HFFc6 (cell line): ENCODE data around the gene SSU72. TPM values are rescaled to one million over a fixed set of nuclear protein-coding genes. Genes with fewer than 3 reads are reported as not detected.
"Not testable (repeated sequence)": the region's sequence is repeated elsewhere in the genome, so short reads cannot be mapped to it uniquely, and the experiment has no call there.

ENCODE experiments used
- DNase-seq: peaks from one replicate; pipeline ENCODE4 v3.0.0-alpha.2; 2018
- H3K27ac Mint-ChIP-seq: 2 replicates; pipeline ENCODE4 v1.8.0; 2020; ENCODE audit warnings: mild to moderate bottlenecking, mixed read lengths
- H3K27me3 Mint-ChIP-seq: 2 replicates; pipeline ENCODE4 v1.8.0; 2021; ENCODE audit warnings: mild to moderate bottlenecking, moderate library complexity, mixed read lengths; ENCODE audit not compliant: insufficient read depth
- H3K36me3 Mint-ChIP-seq: 2 replicates; pipeline ENCODE4 v1.8.0; 2021; ENCODE audit warnings: low read depth, mixed read lengths
- H3K4me1 Mint-ChIP-seq: 2 replicates; pipeline ENCODE4 v1.8.0; 2020; ENCODE audit warnings: low read depth, mixed read lengths
- H3K4me3 Mint-ChIP-seq: 2 replicates; pipeline ENCODE4 v1.8.0; 2020; ENCODE audit warnings: mild to moderate bottlenecking, moderate library complexity, mixed read lengths
- H3K9me3 Mint-ChIP-seq: 2 replicates; pipeline ENCODE4 v1.8.0; 2020; ENCODE audit warnings: mild to moderate bottlenecking, mixed read lengths
- total RNA-seq, 6 experiments: library from RNA; stranded (reverse); fragmentation: NEBNext Ultra II Directional; extraction: Animal tissue kit (Norgen Biotek cat#: 25700); gene quantifications; 2 replicates in 1 of 6; 3 replicates in 5 of 6; pipeline ENCODE4 v1.2.3, GENCODE V29; 2021
- TF ChIP-seq, protein P1 (sequence below): fragments of 200-600 bp; sonication (generic); IDR thresholded peaks from 2 replicates; pipeline ENCODE4 v1.5.0; 2021; ENCODE audit warnings: antibody characterized with exemption, mild to moderate bottlenecking

SSU72 gene
- total RNA-seq, 6 experiments from 2014 or later: 132 to 156 (median 137) TPM

DNA sequence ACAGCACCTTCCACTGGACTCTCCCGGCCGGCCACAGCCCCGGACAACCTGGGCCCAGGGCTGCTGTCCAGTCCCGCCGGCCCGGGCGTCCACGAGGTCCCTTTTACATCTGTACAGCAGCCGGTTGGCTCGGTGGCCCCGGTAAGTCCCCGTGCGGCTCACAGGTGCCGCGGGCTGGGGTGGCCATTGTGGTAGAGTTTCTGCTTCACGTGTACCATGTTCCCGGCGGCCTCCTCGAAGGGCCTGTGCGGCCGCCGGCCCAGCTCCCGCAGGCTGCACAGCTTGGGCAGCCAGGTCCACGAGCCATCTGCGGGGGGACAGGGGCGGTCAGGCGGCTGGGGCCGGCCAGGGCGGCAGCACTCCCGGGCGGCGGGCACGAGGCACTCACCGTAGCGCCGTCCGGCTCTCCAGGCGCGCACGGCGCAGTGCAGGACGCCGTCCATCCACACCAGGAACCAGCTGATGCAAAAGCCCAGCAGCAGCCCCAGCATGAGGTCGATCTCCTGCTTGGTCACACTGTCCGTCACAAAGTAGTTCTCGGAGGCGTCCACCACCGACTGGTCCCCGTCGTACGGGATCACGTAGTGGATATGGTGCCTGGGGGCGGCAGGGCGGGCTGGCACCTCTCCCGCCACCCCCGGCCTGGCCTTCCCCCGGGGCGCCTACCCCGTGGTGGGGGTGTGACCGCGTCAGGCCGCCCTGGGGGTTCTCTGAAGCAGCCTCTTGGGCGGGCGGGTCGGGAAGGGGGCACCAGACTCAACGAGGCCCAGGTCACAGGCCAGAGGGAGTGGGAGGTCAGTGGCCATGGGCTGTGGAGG, 39.3 kb downstream of the SSU72 start:
- no peak overlapping the region for H3K27ac Mint-ChIP-seq
- DNase-seq: no peak

DNA sequence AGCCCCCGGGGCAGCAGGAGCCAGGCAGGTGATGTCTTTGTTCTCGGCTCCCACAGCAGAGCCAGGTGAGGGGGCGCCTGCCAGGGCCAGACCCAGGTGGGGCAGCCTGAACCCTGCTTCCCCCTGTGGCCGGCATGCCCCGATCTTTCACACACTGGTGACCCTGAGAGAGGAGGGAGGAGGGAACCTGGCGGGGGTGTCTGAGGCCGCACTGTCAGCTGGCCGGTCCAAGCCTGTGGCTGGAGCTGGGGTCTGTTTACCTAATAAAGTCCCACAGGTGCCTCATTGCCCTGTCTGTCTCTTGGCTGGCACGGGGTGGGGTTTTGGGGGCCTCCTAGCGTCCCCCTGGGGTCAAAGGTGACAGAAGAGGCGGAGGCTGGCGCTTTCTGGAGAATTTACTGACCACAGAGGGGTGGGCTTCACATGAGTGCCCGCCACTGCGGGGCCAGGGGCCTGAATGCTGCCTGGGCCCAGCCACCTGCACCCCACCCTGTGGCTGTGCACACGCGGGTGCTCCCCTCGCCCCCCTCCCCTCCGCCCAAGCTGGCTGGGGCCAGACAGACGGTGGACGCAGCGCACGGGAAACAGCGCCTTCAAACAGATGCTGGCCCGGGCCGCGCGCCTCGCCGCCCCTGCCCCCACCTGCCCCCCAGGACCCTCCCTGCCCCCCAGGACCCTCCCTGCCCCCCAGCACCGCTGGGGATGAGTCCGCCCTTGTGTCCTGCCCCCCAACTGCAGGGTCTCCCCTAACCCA, 40.1 kb downstream of the SSU72 start:
- Mint-ChIP-seq H3K27me3 (peaks cover 10% of the 10 kb centered on the region; the same call in 1 of the 2 replicates), H3K27ac (no peak overlapping the region), H3K4me1 (no peaks in the 10 kb centered on the region), H3K4me3 (no peak overlapping the region), H3K36me3 (peaks cover 24% of the 10 kb centered on the region), H3K9me3 (peaks cover 18% of the 10 kb centered on the region)
- no peak for DNase-seq
- TF ChIP-seq, protein P1, sequence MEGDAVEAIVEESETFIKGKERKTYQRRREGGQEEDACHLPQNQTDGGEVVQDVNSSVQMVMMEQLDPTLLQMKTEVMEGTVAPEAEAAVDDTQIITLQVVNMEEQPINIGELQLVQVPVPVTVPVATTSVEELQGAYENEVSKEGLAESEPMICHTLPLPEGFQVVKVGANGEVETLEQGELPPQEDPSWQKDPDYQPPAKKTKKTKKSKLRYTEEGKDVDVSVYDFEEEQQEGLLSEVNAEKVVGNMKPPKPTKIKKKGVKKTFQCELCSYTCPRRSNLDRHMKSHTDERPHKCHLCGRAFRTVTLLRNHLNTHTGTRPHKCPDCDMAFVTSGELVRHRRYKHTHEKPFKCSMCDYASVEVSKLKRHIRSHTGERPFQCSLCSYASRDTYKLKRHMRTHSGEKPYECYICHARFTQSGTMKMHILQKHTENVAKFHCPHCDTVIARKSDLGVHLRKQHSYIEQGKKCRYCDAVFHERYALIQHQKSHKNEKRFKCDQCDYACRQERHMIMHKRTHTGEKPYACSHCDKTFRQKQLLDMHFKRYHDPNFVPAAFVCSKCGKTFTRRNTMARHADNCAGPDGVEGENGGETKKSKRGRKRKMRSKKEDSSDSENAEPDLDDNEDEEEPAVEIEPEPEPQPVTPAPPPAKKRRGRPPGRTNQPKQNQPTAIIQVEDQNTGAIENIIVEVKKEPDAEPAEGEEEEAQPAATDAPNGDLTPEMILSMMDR: no peak

More for the DNA sequence above, 39.3 kb downstream of the SSU72 start:
- Mint-ChIP-seq H3K36me3 (peaks cover 17% of the 10 kb centered on the region), H3K27me3 (peaks cover 10% of the 10 kb centered on the region; the same call in 1 of the 2 replicates), H3K9me3 (peaks cover 11% of the 10 kb centered on the region), H3K4me1 (no peaks in the 10 kb centered on the region), H3K4me3 (no peak overlapping the region)
- TF ChIP-seq, protein P1: no peak

DNA sequence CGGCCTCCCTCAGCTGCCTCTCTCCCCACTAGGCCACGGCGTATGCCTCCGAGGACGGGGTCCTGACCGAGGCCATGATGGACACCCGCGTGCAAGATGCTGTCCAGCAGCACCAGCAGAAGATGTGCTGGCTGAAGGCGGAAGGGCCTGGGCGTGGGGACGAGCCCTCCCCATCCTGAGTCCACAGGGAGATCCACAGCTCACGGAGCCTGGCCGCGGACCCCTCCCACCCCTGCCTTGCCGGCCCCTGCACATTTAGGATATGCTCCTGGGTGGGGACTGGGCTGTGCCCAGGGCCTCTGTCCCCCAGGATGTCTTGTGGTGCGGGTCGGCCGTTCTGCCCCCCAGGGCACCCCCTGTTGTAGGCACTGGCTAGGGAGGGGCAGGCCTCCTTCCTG, 40.8 kb downstream of the SSU72 start:
- Mint-ChIP-seq H3K27me3 (peaks cover 10% of the 10 kb centered on the region; the same call in 1 of the 2 replicates), H3K36me3 (peaks cover 25% of the 10 kb centered on the region), H3K9me3 (peaks cover 18% of the 10 kb centered on the region)
- not testable (repeated sequence) for DNase-seq, H3K27ac Mint-ChIP-seq, H3K4me1 Mint-ChIP-seq, H3K4me3 Mint-ChIP-seq

DNA sequence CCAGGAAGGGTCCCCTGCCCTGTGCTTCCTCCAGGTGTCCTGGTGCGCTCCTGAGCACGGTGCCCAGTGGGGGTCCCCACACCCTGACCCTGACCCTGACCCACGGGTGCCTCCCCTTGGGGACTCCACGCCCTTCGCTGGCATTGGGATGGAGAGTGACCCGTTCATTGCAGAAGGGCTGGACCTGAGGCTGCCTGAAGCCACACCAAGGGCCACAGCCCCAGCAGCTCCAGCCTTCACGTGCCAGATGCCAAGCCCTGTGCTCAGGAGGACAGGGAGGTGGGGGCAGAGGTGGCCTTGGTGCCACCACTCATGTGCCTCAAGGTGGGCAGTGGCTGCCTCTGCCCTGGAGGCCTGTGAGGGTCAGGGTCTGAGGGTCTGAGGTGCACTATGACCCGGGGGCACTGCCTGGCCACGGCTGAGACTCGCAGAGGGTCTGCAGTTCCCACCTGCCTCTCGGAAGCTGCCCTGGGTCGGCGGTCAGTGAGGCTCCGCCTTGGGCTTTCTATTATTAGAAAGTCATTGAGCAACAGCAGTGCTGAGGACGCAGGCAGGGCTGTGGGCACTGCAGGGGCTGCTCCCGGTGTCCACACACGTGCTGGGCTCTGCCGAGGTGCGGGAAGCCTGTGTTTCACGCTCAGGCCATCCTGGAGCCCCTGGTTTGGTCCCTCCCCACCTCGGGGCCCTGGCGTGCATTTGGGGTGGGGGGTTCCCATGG, 41.3 kb downstream of the SSU72 start:
- H3K4me1 Mint-ChIP-seq, H3K27ac Mint-ChIP-seq, H3K4me3 Mint-ChIP-seq, DNase-seq, H3K27me3 Mint-ChIP-seq: not testable (repeated sequence)
- peaks cover 18% of the 10 kb centered on the region for H3K9me3 Mint-ChIP-seq
- peaks cover 22% of the 10 kb centered on the region for H3K36me3 Mint-ChIP-seq

DNA sequence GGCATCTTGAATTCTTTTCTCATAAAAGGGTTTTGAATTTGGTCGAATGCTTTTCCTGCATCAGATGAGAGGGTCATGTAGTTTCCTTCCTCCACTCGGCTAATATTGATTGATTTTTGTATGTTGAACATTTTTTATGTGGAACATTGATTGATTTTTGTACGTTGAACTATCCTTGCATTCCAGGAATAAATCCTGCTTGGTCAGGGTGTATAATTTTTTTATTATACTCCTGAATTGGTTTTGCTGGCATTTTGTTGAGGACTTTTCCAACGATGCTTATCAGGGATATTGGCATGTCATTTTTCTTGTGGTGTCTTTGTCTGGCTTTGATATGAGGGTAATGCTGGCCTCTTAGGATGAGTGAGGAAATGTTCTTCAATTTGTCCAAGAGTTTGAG, 42.7 kb downstream of the SSU72 start:
- Mint-ChIP-seq H3K4me1 (no peaks in the 10 kb centered on the region), H3K36me3 (peaks cover 22% of the 10 kb centered on the region), H3K9me3 (peaks cover 18% of the 10 kb centered on the region), H3K4me3 (no peak overlapping the region), H3K27ac (no peak overlapping the region), H3K27me3 (peaks cover 8% of the 10 kb centered on the region; the same call in 1 of the 2 replicates)
- DNase-seq: no peak
- TF ChIP-seq, protein P1: no peak

DNA sequence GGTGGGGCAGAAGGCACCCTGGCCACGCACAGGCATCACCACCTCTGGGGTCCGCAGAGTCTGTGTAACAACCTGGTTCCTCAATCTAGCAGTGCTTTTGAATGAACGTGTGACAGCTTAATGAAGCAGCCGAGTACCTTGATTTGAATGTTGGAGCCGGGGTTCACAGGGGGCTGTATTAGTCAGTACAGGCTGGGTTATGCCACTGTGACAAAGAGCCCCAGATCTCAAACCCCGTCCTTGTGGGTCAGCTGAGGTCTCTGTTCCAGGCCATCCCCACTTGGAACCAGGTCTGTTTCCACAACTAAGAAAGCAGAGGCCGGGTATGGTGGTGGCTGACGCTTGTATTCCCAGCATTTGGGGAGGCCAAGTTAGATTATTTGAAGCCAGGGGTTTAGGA, 44.7 kb downstream of the SSU72 start:
- Mint-ChIP-seq H3K4me3 (no peak overlapping the region), H3K9me3 (peaks cover 18% of the 10 kb centered on the region), H3K27me3 (no peaks in the 10 kb centered on the region), H3K27ac (no peak overlapping the region), H3K36me3 (peaks cover 22% of the 10 kb centered on the region), H3K4me1 (no peaks in the 10 kb centered on the region)
- no peak for DNase-seq
- TF ChIP-seq, protein P1: no peak
